A673 (cell line): ENCODE results near the gene SLC25A21. TPM values are rescaled to one million over a fixed set of nuclear protein-coding genes. Genes with fewer than 3 reads are reported as not detected.

Experiments used
- BruUV-seq: library from RNA; stranded (reverse); fragments of 400-500 nt; replicated peaks from 2 replicates; lab custom pipeline; 2021; lab: Mats Ljungman, UMichigan
- CTCF ChIA-PET: fragments of 300-600 bp; sonication (Branson Sonifier 250); formaldehyde crosslinking; loops from one replicate; lab custom pipeline; 2022; ENCODE audit warnings: antibody characterized with exemption; lab: Charles Lee
- POLR2A ChIA-PET: fragments of 300-600 bp; sonication (Branson Sonifier 250); formaldehyde crosslinking; loops from one replicate; lab custom pipeline; 2022; ENCODE audit warnings: antibody characterized with exemption; ENCODE audit not compliant: low non-redundant PET; lab: Charles Lee
- DNase-seq: peaks from one replicate; pipeline ENCODE4 v3.0.0-alpha.2; 2015; ENCODE audit warnings: low spot score
- H3K27ac ChIP-seq: fragments of 200-600 bp; sonication (generic); 2 replicates; pipeline ENCODE4 v1.5.1; 2016; ENCODE audit warnings: mixed run types, low read depth, mild to moderate bottlenecking, mixed read lengths, antibody characterized with exemption, low read length; ENCODE audit not compliant: poor library complexity, severe bottlenecking
- H3K27me3 ChIP-seq: fragments of 200-600 bp; sonication (generic); replicated peaks from 2 replicates; pipeline ENCODE4 v1.6.1; 2017; ENCODE audit warnings: mixed run types, low read depth, mild to moderate bottlenecking, mixed read lengths, antibody characterized with exemption, low read length; ENCODE audit not compliant: insufficient read depth, poor library complexity
- H3K36me3 ChIP-seq: fragments of 200-600 bp; sonication (generic); 2 replicates; pipeline ENCODE4 v1.6.1; 2016; ENCODE audit warnings: mixed run types, mild to moderate bottlenecking, mixed read lengths, antibody characterized with exemption, low read length; ENCODE audit not compliant: insufficient read depth, poor library complexity, severe bottlenecking
- H3K4me1 ChIP-seq: fragments of 200-600 bp; sonication (generic); 2 replicates; pipeline ENCODE4 v1.6.1; 2017; ENCODE audit warnings: mixed run types, mild to moderate bottlenecking, mixed read lengths, antibody characterized with exemption, low read length; ENCODE audit not compliant: insufficient read depth, poor library complexity, severe bottlenecking
- H3K4me3 ChIP-seq: fragments of 200-600 bp; sonication (generic); 2 replicates; pipeline ENCODE4 v1.5.1; 2016; ENCODE audit warnings: low read depth, mixed run types, mild to moderate bottlenecking, mixed read lengths, low read length; ENCODE audit not compliant: poor library complexity, severe bottlenecking
- H3K9me3 ChIP-seq: fragments of 200-600 bp; sonication (generic); 2 replicates; pipeline ENCODE4 v1.6.1; 2016; ENCODE audit warnings: mixed run types, low read depth, mild to moderate bottlenecking, mixed read lengths, antibody characterized with exemption, low read length; ENCODE audit not compliant: poor library complexity, severe bottlenecking
- EZH2 ChIP-seq: fragments of 200-600 bp; sonication (generic); IDR thresholded peaks from 2 replicates; pipeline ENCODE4 v1.6.1; 2017; ENCODE audit warnings: borderline replicate concordance, low read depth, mild to moderate bottlenecking, mixed read lengths, antibody characterized with exemption, low read length; ENCODE audit not compliant: poor library complexity, severe bottlenecking
- intact Hi-C: fragments of 100-400 bp; cut with micrococcal nuclease; formaldehyde crosslinking; loops from one replicate; pipeline ENCODE4 v1.10.0; 2022; ENCODE audit not compliant: unreplicated experiment
- total RNA-seq: library from RNA; stranded (reverse); gene quantifications from 2 replicates; pipeline ENCODE4 v1.2.3, GENCODE V29; 2021
- TF ChIP-seq, protein P1 (sequence below): fragments of 300-800, 200-600 bp; sonication (generic); conservative IDR thresholded peaks from 2 replicates; pipeline ENCODE4 v1.5.1; 2017; ENCODE audit warnings: low read depth, mild to moderate bottlenecking, antibody characterized with exemption, low read length, moderate library complexity, mixed read lengths

The SLC25A21 gene
- total RNA-seq, 1 experiment from 2014 or later, result 4.7 TPM

DNA sequence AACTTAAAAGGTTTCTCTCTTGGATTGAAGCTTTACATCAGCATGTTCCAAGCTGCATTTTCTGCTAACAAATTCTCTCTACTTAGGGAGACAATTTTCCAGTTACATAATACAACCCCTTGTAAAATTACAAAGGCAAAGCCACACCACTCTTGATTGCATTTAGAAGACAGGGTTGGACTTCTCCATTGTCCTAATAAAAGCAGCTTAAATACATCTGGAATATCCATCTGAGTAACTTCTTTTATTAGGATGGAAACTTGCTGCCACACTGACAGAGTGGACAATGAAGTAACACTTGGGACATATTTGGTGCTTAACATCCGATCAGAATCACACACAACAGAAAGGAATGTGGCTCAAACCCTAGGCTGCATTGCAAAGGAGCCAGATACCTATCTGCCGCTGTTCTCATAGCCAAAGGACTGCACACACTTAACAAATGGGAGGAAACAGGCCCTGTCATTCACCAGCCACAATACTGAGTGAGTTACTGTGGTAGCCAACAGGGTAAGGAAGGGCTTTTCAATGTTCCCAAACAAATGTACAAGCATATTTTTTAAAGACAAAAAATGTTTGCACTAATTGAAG lies 353.5 kb downstream of the SLC25A21 start:
- H3K4me3 ChIP-seq, result no peak overlapping the region
- ChIA-PET POLR2A (no interaction called here), CTCF (no interaction called here)
- no peak for TF ChIP-seq EZH2
- TF ChIP-seq, protein P1, sequence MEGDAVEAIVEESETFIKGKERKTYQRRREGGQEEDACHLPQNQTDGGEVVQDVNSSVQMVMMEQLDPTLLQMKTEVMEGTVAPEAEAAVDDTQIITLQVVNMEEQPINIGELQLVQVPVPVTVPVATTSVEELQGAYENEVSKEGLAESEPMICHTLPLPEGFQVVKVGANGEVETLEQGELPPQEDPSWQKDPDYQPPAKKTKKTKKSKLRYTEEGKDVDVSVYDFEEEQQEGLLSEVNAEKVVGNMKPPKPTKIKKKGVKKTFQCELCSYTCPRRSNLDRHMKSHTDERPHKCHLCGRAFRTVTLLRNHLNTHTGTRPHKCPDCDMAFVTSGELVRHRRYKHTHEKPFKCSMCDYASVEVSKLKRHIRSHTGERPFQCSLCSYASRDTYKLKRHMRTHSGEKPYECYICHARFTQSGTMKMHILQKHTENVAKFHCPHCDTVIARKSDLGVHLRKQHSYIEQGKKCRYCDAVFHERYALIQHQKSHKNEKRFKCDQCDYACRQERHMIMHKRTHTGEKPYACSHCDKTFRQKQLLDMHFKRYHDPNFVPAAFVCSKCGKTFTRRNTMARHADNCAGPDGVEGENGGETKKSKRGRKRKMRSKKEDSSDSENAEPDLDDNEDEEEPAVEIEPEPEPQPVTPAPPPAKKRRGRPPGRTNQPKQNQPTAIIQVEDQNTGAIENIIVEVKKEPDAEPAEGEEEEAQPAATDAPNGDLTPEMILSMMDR, result no peak
- no TSS peak for BruUV-seq
- no peaks in the 10 kb centered on the region for H3K9me3 ChIP-seq
- no peaks in the 10 kb centered on the region for H3K27me3 ChIP-seq
- H3K36me3 ChIP-seq, result no peaks in the 10 kb centered on the region
- DNase-seq, result peak; percentile 40
- no peak overlapping the region for H3K27ac ChIP-seq
- intact Hi-C loops, result no loop called here
- peaks cover 8% of the 10 kb centered on the region for H3K4me1 ChIP-seq

DNA sequence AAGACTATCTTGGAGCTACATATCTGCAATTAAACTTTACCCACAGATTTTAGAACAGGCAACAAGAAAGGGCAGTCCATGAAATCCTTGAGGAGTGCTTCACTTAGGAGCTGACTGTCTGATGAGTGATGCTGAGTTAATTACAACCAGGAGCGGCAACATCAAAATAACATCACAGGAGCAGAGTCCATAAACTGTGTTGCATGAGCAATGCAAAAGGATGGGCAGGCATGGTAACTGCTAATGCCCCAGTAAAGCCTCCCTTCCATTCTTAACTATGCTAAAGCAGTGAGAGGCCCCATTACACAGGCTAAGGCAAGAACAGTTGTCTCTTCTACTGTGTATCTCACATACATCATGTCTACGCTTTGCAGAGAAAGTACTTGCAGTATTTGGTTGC lies 354.2 kb downstream of the SLC25A21 start:
- peaks cover 8% of the 10 kb centered on the region for H3K4me1 ChIP-seq
- H3K36me3 ChIP-seq, result no peaks in the 10 kb centered on the region
- H3K27me3 ChIP-seq, result no peaks in the 10 kb centered on the region
- intact Hi-C loops, result no loop called here
- no peak for DNase-seq
- no peak overlapping the region for H3K4me3 ChIP-seq
- no peak for TF ChIP-seq EZH2
- TF ChIP-seq, protein P1, result no peak
- CTCF ChIA-PET, result no interaction called here
- no peaks in the 10 kb centered on the region for H3K9me3 ChIP-seq
- BruUV-seq, result no TSS peak
- no peak overlapping the region for H3K27ac ChIP-seq
- POLR2A ChIA-PET, result interaction anchor here (0.6 kb wide), 1 partner anchor 163 kb away, joined by 3 read pairs; no protein-coding TSS in a partner anchor

DNA sequence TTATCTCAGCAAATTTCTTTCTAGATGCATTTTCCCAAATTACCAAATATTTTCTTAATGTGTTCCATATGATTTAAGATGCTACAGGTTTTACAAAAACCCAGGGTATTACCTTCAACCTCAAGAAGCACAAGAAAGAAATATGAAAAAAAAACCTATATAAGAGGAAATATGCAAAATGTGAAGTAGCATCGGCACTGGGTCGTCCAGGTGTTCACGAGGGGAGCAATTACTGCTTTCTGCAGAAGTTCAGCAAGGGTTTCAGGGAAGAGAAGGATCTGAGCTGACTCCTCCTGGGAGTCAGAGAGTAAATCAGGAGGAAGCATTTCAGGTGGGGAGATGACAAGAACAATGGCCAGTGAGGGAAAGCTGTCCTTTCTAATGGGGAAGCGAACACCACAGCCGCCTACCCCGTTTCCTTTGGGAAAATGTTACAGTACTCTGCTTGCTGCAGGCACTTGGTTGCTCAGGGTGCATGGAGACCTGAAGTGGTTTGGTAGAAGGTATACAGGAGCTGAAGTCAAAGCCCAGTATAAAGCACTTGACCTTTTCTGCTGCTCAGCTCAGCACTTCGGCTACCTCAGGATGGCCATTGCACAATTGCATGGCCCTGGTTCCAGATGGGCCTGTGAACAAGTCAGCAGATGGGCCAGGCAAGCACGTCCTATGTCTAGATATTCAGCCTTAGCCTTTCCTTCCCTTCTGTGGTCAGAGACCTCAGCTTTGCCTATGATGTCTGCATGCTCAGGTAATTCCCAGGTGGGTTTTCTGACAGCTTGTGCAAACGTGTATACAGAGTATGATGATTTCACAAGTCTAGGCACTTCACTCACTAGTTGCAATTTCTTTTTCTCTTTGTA lies 355.1 kb downstream of the SLC25A21 start:
- CTCF ChIA-PET, result no interaction called here
- Histone ChIP-seq H3K4me3 (no peak overlapping the region), H3K27ac (no peak overlapping the region), H3K9me3 (no peaks in the 10 kb centered on the region), H3K4me1 (peaks cover 5% of the 10 kb centered on the region), H3K36me3 (no peaks in the 10 kb centered on the region), H3K27me3 (no peaks in the 10 kb centered on the region)
- intact Hi-C loops, result no loop called here
- TF ChIP-seq EZH2, result no peak
- TF ChIP-seq, protein P1, result no peak
- no peak for DNase-seq
- POLR2A ChIA-PET, result interaction anchor here (0.6 kb wide), 1 partner anchor 162 kb away, joined by 3 read pairs; no protein-coding TSS in a partner anchor
- BruUV-seq, result no TSS peak
